Measurements from ENCODE around the gene XRCC1.

GRCh38 chr19:43495082-43495481 is 80.2 kb downstream of the XRCC1 start:
- TF ChIP-seq, protein P1, sequence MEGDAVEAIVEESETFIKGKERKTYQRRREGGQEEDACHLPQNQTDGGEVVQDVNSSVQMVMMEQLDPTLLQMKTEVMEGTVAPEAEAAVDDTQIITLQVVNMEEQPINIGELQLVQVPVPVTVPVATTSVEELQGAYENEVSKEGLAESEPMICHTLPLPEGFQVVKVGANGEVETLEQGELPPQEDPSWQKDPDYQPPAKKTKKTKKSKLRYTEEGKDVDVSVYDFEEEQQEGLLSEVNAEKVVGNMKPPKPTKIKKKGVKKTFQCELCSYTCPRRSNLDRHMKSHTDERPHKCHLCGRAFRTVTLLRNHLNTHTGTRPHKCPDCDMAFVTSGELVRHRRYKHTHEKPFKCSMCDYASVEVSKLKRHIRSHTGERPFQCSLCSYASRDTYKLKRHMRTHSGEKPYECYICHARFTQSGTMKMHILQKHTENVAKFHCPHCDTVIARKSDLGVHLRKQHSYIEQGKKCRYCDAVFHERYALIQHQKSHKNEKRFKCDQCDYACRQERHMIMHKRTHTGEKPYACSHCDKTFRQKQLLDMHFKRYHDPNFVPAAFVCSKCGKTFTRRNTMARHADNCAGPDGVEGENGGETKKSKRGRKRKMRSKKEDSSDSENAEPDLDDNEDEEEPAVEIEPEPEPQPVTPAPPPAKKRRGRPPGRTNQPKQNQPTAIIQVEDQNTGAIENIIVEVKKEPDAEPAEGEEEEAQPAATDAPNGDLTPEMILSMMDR (IDR thresholded peaks at IDR 0.05) = no peak
- TF ChIP-seq EP300 (IDR thresholded peaks at IDR 0.05) = no peak
